ENCODE data around the gene BCL2.

The BCL2 gene

DNA sequence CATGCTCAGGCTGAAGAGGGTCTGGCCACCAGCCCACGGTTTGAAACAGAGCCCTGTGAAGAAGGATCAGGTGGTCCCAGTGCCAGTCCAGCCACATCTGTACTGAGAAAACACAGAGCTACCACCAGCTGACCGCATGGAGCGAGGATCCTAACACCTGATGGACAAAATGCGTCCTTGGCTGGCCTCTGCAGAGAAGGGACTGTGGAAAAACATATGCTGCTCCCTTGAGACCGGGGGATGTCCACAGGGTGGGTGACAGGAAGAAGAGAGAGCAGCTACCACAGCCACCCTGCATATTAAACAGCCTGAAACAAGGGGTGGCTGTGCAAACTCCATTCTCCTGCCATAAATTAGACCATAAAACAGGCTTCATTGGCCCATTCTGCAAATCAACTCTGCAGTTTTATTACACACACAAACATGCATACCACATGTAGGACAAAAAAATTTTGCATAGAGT is 137.2 kb downstream of the BCL2 start:
- TF ChIP-seq, protein P1, sequence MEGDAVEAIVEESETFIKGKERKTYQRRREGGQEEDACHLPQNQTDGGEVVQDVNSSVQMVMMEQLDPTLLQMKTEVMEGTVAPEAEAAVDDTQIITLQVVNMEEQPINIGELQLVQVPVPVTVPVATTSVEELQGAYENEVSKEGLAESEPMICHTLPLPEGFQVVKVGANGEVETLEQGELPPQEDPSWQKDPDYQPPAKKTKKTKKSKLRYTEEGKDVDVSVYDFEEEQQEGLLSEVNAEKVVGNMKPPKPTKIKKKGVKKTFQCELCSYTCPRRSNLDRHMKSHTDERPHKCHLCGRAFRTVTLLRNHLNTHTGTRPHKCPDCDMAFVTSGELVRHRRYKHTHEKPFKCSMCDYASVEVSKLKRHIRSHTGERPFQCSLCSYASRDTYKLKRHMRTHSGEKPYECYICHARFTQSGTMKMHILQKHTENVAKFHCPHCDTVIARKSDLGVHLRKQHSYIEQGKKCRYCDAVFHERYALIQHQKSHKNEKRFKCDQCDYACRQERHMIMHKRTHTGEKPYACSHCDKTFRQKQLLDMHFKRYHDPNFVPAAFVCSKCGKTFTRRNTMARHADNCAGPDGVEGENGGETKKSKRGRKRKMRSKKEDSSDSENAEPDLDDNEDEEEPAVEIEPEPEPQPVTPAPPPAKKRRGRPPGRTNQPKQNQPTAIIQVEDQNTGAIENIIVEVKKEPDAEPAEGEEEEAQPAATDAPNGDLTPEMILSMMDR (IDR thresholded peaks at IDR 0.05; ENCODE audit: low read depth, low read length): no peak
- no peak for DNase-seq (ENCODE audit: extremely low read depth, low read depth)

DNA sequence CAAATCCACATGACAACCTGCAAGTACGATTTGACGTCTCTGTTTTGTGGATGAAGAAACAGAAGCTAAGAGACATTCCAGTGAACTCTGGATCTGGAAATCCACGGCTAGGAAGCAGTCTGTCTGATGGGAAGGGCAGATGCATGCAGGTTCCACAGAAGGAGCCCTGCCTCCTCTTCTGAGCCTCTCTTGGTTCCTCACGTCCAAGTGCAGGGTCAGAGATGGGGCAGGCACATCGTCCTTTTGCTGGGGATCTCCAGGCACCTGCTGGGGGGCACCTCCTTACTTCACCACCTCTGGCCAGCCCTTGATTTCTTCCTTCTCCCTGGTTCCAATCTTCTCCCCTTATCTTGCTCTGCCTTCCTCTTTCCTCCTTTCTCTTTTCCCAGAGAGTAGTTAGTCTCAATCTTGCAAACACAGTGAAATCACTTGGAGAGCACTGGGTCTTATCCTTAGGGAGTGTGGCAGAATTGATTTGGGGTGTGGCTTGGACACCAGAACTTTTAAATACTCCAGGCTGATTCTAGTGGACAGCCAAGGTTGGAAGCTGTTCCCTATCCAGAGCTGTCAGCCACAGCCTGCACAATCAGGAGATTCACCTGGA is 137.8 kb downstream of the BCL2 start:
- TF ChIP-seq, protein P1 (IDR thresholded peaks at IDR 0.05; ENCODE audit: low read depth, low read length): no peak

DNA sequence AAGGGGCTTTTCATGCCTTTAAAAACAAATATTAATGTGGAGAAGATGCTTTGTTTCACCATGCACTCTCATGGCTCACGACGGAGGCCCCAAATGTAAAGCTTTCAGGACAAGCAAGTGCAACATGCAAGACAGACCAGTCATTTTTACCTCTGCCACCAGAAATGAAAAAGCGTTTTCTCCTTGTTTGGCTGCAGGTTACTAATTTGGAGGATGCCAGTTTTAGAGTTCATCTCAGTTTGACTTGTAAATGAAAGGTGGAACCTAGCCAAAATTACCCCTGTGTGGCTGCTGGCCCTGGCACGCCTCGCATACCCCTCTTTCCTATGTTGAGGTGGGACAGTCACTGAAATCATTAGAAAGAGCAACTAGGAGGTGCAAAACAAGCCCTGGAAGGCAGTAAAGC is 138.6 kb downstream of the BCL2 start:
- TF ChIP-seq, protein P1 (IDR thresholded peaks at IDR 0.05; ENCODE audit: low read depth, low read length): no peak
- DNase-seq (ENCODE audit: extremely low read depth, low read depth): no peak

More for the DNA sequence above, 137.8 kb downstream of the BCL2 start:
- no peak for DNase-seq (ENCODE audit: extremely low read depth, low read depth)

DNA sequence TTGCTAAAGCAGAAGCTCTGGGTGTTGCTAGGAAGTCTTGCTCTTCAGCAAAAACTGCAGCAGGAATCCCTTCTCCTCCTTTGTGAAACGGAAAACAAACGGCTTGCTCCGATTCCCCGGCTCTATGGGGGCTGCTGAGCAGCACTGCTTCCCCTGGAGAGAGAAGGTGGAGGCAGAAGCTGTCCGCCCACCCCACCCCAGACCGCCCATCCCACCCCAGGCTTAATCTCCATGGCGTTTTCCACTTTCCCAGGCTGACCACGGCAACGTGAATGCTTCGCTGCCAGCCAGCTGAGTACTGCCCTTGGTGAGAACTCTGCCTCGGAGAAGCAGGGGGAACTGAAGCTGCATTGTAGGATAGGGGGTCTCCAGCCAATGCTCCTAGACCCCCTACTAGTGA is 139.2 kb downstream of the BCL2 start:
- no peak for DNase-seq (ENCODE audit: extremely low read depth, low read depth)

DNA sequence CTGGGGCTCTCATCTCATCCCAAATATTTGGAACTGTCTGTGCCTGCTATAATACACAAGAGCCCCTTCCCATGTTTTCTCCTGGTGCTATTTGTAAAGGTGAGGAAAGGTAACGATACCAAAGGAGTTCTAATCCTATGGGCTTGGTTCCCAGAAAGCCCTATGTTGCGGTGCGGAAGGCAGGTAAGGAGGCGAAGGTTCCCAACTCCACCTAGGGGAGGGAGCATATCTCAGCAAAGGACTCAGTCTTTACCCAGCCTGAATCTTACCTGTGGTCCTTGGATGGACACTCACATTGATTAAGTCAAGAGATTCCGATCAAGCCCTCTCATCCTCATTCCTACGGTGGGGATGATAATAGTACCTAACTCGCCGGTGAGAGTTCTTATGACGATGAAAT is 140.1 kb downstream of the BCL2 start:
- TF ChIP-seq, protein P1 (IDR thresholded peaks at IDR 0.05; ENCODE audit: low read depth, low read length): no peak
- no peak for DNase-seq (ENCODE audit: extremely low read depth, low read depth)

More for the DNA sequence above, 139.2 kb downstream of the BCL2 start:
- TF ChIP-seq, protein P1 (IDR thresholded peaks at IDR 0.05; ENCODE audit: low read depth, low read length): no peak

DNA sequence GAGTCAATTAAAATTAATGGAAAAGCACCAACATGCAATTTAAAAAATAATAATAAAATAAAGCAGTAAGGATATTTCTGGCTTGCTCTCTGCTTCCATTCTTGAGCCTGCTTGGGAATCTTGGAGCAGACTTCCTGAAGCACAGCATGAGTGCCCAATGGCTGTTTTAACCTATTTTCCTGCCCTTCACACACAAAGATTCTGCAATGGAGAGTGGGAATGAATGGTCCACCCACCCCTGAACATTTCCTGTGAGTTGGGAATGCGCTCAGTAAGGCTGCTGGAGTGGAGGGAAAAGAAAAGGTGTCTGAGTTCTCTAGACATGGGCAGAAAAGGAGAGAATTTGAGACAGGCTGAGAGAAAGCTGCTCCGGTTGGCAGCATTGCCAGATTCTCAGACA is 140.6 kb downstream of the BCL2 start:
- TF ChIP-seq, protein P1 (IDR thresholded peaks at IDR 0.05; ENCODE audit: low read depth, low read length): no peak
- no peak for DNase-seq (ENCODE audit: extremely low read depth, low read depth)

DNA sequence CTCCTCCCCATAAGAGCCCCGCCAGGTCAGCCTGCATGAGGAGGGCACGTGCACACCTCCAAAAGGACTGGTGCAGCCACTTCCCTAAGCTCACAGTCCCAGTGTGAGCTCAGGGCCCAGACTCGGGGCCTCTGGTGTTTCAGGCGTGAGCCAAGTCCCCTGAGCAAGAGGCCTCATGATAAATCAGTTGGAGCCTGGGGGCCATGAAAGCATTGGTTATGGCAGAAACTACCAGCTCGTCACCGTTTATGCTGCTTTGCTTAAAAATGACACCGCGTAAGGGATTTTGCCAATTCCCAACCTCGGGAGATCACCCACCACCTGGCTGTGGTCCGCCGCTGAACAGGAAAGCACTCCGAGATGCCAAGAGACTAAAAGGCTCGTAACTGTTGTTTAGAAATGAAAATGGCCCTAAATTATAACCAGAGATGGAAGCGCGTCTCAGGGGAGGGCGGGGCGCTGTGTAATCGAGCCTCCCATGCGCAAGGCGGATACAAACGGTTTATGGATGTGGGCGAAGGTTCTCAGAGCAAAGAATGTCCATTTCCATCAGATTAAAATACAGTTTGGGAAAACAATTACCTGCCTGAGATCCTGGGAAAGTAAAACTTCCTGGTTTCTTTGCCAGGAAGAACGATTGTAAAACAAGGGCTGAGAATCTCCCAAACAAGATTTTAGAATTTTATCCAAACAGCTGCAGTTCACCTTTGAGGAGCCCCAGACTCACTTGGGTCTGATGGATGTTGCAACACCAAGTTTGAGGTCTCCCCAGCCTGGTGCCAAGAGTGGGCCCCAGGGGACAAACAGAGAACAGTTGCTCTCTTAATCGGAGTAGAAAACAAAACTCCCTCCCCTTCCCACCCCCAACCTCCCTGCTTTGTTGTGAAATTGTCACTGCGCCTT is 141.4 kb downstream of the BCL2 start:
- TF ChIP-seq, protein P1 (IDR thresholded peaks at IDR 0.05; ENCODE audit: low read depth, low read length): no peak
- no peak for DNase-seq (ENCODE audit: extremely low read depth, low read depth)
